Activated CD4-positive, alpha-beta T cell treated with anti-CD3 and anti-CD28 coated beads, Interleukin-2, amount 50 U/mL, for 4 hours (primary cell): ENCODE data around the gene SMIM10.
"Not testable (repeated sequence)": the region's sequence is repeated elsewhere in the genome, so short reads cannot be mapped to it uniquely, and the experiment has no call there.

ENCODE experiments used
- DNase-seq, 2 experiments: peaks; one replicate each; pipeline ENCODE4 v3.0.0-alpha.2; 2020

The SMIM10 gene

GRCh38 chrX:135015523-135016245 lies 24.9 kb downstream of the SMIM10 start:
- DNase-seq, result no peak

GRCh38 chrX:135019890-135020289 lies 29.1 kb downstream of the SMIM10 start:
- not testable (repeated sequence) for DNase-seq

- DNase-seq, result not testable (repeated sequence)
Measured at GRCh38 chrX:135023791-135024190, 33.0 kb downstream of the SMIM10 start.

- DNase-seq, result no peak
Measured at GRCh38 chrX:135024526-135024925, 33.7 kb downstream of the SMIM10 start.

GRCh38 chrX:135030207-135030963 lies 39.6 kb downstream of the SMIM10 start:
- DNase-seq, result not testable (repeated sequence)

- not testable (repeated sequence) for DNase-seq
Measured at GRCh38 chrX:135041149-135042123, 50.6 kb downstream of the SMIM10 start.
